Mesendoderm (in vitro differentiated cells): ENCODE data around the gene NKD2.
A peak's percentile ranks its signal among the peaks of the same experiment; 100 is the strongest.

Experiments
- DNase-seq: peaks from one replicate; pipeline ENCODE4 v3.0.0; 2013
- H2AK5ac ChIP-seq: 2 replicates; pipeline ENCODE4 v1.6.1; 2013; ENCODE audit warnings: low read length, inconsistent platforms
- H2BK120ac ChIP-seq: 2 replicates; pipeline ENCODE4 v1.6.1; 2013; ENCODE audit warnings: low read depth, mild to moderate bottlenecking, low read length, moderate library complexity, mixed read lengths
- H2BK15ac ChIP-seq: replicated peaks from 2 replicates; pipeline ENCODE4 v1.6.1; 2013; ENCODE audit warnings: low read depth, mild to moderate bottlenecking, moderate library complexity
- H2BK5ac ChIP-seq: 2 replicates; pipeline ENCODE4 v1.6.1; 2013; ENCODE audit warnings: low read length, inconsistent platforms
- H3K18ac ChIP-seq: 2 replicates; pipeline ENCODE4 v1.6.1; 2013; ENCODE audit warnings: mild to moderate bottlenecking, low read length, mixed read lengths
- H3K23ac ChIP-seq: one replicate; pipeline ENCODE4 v1.6.1; 2013; ENCODE audit warnings: low read length
- H3K27ac ChIP-seq: 2 replicates; pipeline ENCODE4 v1.5.1; 2013; ENCODE audit warnings: low read depth, mild to moderate bottlenecking, inconsistent platforms, low read length, moderate library complexity
- H3K27me3 ChIP-seq: 2 replicates; pipeline ENCODE4 v1.6.1; 2013; ENCODE audit warnings: low read length, control low read depth, mild to moderate bottlenecking, inconsistent platforms; ENCODE audit not compliant: insufficient read depth, poor library complexity
- H3K36me3 ChIP-seq: 2 replicates; pipeline ENCODE4 v1.6.1; 2013; ENCODE audit warnings: low read length, inconsistent platforms; ENCODE audit not compliant: control insufficient read depth, insufficient read depth
- H3K4ac ChIP-seq: one replicate; pipeline ENCODE4 v1.6.1; 2013; ENCODE audit warnings: low read depth, mild to moderate bottlenecking, low read length, moderate library complexity
- H3K4me1 ChIP-seq: 2 replicates; pipeline ENCODE4 v1.6.1; 2013; ENCODE audit warnings: low read depth, low read length, inconsistent platforms; ENCODE audit not compliant: control insufficient read depth
- H3K4me2 ChIP-seq: 2 replicates; pipeline ENCODE4 v1.6.1; 2013; ENCODE audit warnings: low read length
- H3K4me3 ChIP-seq: 2 replicates; pipeline ENCODE4 v1.5.1; 2013; ENCODE audit warnings: mild to moderate bottlenecking, low read length
- H3K56ac ChIP-seq: one replicate; pipeline ENCODE4 v1.6.1; 2013; ENCODE audit warnings: low read length
- H3K79me1 ChIP-seq: 2 replicates; pipeline ENCODE4 v1.6.1; 2013; ENCODE audit warnings: low read length, inconsistent platforms
- H3K79me2 ChIP-seq: 2 replicates; pipeline ENCODE4 v1.6.1; 2013; ENCODE audit warnings: mild to moderate bottlenecking, low read length; ENCODE audit not compliant: control insufficient read depth, insufficient read depth
- H3K9ac ChIP-seq: 2 replicates; pipeline ENCODE4 v1.6.1; 2013; ENCODE audit warnings: low read length, inconsistent platforms
- H4K5ac ChIP-seq: one replicate; pipeline ENCODE4 v1.6.1; 2013; ENCODE audit warnings: low read length
- H4K8ac ChIP-seq: one replicate; pipeline ENCODE4 v1.6.1; 2013; ENCODE audit warnings: low read depth, mild to moderate bottlenecking, control low read depth, low read length, moderate library complexity
- WGBS: extraction: QIAGEN DNeasy Blood & Tissue Kit; methylation state at CpG from one replicate; pipeline ENCODE4 v1.1.7; 2013; ENCODE audit warnings: low lambda C conversion rate, missing lambda C conversion rate; ENCODE audit not compliant: insufficient coverage; ENCODE audit errors: extremely low coverage; 5-methylcytosine and 5-hydroxymethylcytosine counted together

The NKD2 gene

DNA sequence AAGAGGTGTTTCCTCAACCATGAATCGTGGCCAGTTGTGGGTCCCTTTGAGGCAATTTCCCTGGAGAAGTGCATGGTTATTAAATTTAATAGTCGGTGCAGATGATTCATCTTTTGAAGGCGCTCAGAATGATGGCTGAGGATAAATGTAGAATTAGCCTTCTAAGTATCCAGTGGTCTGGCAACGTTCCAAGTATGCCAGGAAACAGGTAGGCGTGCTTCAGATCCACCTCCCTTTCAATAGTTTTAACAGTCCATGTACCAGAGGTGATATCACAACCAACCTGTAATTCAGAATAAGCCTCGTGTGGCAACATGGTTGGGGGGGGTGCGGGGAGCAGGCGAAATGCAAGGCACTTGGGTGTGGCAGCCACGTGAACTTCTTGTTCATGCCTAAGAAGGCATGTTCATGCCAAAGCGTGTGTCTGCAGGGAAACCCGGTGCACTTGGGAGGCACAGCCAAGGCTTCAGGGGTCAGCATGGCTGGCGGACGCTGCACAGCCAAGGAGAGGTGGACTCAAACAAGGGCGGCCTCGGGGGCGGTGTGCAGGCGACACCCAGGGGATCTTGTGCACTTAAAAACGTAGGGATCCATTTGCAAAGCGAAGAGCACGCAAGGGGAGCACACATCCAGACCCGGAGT is 5.2 kb upstream of the NKD2 start:
- Histone ChIP-seq H4K5ac (no peak overlapping the region), H3K36me3 (no peaks in the 10 kb centered on the region), H2AK5ac (no peak overlapping the region), H3K4me3 (no peak overlapping the region), H3K4me1 (no peaks in the 10 kb centered on the region), H3K4ac (no peak overlapping the region), H3K18ac (no peak overlapping the region), H4K8ac (no peak overlapping the region), H3K27ac (no peak overlapping the region), H2BK5ac (no peak overlapping the region), H3K56ac (no peak overlapping the region), H3K9ac (no peak overlapping the region), H3K27me3 (peaks cover 6% of the 10 kb centered on the region), H3K79me2 (no peaks in the 10 kb centered on the region), H3K79me1 (no peaks in the 10 kb centered on the region), H3K23ac (no peak overlapping the region), H3K4me2 (no peak overlapping the region), H2BK15ac (no peak overlapping the region), H2BK120ac (no peak overlapping the region)
- no CpG with 5 or more reads among the region's 21 CpGs for WGBS
- no peak for DNase-seq

DNA sequence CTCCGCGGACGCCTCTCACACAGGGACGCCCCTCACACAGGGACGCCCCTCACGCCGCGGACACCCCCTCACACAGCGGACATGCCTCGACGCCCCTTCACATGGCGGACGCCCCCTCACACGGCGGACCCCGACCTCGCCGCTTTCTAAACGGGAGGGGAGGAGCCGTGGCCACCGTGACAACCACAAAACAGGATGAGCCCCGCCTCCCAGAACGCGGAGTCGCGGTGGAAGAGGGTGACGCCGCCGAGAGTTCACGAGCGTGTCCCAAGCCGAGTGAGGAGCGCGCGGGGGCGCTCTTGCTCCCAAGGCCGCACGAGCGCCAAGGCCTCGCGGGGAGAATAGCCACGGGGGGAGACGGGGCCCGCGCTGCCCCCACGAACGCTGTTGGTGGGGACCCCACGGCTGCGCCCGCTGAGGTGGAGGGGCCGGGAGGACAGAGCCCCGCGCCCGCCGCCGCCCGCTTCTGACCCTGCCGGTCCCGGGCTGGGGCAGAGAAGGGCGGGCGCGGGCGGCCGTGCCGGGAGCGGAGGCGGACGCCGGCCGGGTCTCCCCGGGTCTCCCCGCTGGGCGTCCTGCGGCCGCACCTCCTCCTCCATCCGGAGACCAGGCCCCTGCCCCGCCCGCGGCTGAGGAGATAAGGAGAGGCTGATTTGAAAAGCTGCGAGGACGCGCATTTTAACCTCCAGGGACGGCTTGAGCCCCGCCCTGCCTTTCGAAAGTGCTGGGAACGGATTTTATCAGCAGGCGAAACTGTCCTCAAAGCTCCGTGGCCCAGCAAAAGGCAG is 3.9 kb upstream of the NKD2 start:
- Histone ChIP-seq H4K5ac (no peak overlapping the region), H3K4me3 (no peak overlapping the region), H3K4me2 (peak overlapping the region; percentile 64), H3K23ac (peak overlapping the region; percentile 80), H3K18ac (peak overlapping the region; percentile 15), H3K56ac (peak overlapping the region; percentile 85), H4K8ac (no peak overlapping the region), H2BK120ac (no peak overlapping the region), H3K36me3 (no peaks in the 10 kb centered on the region), H3K4ac (no peak overlapping the region), H3K27ac (no peak overlapping the region), H3K27me3 (peaks cover 12% of the 10 kb centered on the region), H2BK15ac (no peak overlapping the region), H3K79me1 (no peaks in the 10 kb centered on the region), H3K9ac (peak overlapping the region; percentile 50), H3K4me1 (no peaks in the 10 kb centered on the region), H2BK5ac (no peak overlapping the region), H2AK5ac (no peak overlapping the region), H3K79me2 (no peaks in the 10 kb centered on the region)
- peak; percentile 84 for DNase-seq
- WGBS = no CpG with 5 or more reads among the region's 88 CpGs

DNA sequence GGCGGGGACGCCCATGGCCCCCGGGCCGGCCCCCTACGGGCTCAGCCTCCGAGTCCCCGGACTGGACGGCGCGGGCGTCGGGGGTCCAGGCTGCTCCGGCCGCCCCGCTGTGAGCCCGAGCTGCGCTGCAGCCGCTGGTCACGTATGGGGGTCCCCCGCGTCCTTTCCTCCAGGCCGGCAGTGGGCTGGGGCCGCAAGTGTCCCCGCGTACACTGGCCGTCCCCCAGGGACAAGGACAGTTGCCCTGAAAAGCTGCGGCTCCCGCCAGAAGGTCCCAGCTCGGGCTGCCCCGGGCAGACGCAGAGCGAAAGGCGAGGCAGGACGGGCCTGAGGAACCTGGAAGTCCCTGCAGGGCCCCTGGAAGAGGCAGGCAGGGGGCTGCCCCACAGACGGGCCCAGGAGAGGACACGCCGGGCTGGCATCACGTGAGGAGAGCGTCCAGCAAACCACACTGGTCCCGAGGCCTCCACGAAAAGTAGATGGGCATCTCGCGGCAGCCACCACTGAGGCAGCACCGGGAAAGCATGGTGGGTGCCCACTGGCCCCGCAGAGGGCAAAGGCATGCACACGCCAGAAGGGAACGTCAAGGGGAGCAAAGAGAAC is 3.3 kb upstream of the NKD2 start:
- Histone ChIP-seq H3K4me3 (no peak overlapping the region), H2BK120ac (no peak overlapping the region), H3K18ac (peak overlapping the region; percentile 15), H4K8ac (no peak overlapping the region), H3K56ac (peak overlapping the region; percentile 85), H3K4me2 (peak overlapping the region; percentile 64), H3K23ac (no peak overlapping the region), H2BK5ac (no peak overlapping the region), H2BK15ac (no peak overlapping the region), H3K27ac (no peak overlapping the region), H3K36me3 (no peaks in the 10 kb centered on the region), H3K4me1 (no peaks in the 10 kb centered on the region), H3K79me2 (no peaks in the 10 kb centered on the region), H4K5ac (no peak overlapping the region), H3K9ac (peak overlapping the region; percentile 50), H3K27me3 (peaks cover 14% of the 10 kb centered on the region), H3K4ac (no peak overlapping the region), H2AK5ac (no peak overlapping the region), H3K79me1 (no peaks in the 10 kb centered on the region)
- WGBS = no CpG with 5 or more reads among the region's 47 CpGs
- no peak for DNase-seq

DNA sequence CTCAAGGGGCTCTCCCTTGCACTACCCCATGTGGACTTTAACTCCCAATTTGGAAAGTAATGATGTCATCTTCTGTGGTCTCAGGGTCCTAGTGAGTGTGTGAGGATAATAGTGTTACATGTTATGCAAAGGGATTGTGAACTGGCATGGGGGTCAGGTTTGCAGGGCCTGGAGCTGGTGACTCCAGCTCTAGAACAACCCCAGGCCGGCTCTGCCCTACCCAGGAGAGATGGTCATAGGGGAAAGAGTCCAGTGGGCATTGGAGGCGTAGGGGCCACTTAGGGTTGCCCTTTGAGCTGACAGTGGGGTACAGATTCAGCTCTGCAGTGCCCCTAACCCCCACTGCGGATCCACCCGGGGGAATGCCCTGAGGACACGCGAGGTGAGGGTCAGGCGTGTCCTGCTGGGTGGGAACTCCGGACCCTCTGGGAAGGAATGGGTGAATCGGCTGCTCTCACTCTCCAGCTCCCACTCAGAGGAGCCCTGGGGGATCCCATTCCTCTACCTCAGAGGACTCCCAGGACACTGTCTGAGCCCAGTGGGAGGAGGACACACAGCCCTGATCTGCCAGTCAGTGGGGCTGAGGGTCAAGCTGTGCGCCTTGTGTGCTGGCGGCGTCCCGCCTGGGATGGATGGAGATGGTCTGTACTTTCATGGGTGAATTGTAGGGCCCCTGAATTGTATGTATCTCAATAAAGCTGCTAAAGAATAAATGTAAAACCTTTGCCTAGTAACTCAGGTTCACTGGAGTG is 2.5 kb upstream of the NKD2 start:
- Histone ChIP-seq H3K4me2 (no peak overlapping the region), H3K79me1 (no peaks in the 10 kb centered on the region), H4K5ac (no peak overlapping the region), H4K8ac (no peak overlapping the region), H2AK5ac (no peak overlapping the region), H3K9ac (no peak overlapping the region), H3K56ac (no peak overlapping the region), H3K18ac (no peak overlapping the region), H3K4ac (no peak overlapping the region), H2BK15ac (no peak overlapping the region), H3K27ac (no peak overlapping the region), H3K36me3 (no peaks in the 10 kb centered on the region), H2BK120ac (no peak overlapping the region), H2BK5ac (no peak overlapping the region), H3K27me3 (peaks cover 14% of the 10 kb centered on the region), H3K4me1 (no peaks in the 10 kb centered on the region), H3K4me3 (no peak overlapping the region), H3K79me2 (no peaks in the 10 kb centered on the region), H3K23ac (no peak overlapping the region)
- no CpG with 5 or more reads among the region's 13 CpGs for WGBS
- no peak for DNase-seq

DNA sequence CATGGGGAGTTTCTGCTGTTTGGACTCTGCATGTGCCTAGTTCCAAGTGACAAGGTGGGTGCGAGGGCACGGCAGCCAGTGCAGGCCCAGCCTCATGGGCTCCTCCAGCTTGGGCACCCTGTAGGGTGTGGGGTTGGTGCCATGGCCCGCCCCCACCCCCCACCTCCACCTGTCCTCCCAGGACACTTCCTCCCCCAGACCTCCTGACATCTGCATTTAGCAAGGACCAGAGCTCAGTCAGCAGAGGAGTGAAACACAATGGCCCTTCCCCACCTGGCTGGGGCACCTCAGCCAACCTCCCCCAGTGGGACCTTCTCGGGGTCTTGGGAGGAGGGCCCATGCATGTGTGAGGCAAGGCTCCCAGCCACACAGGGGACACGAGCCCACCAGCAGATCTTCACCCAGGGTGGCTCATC is 1.9 kb upstream of the NKD2 start:
- DNase-seq = no peak
- H3K4ac ChIP-seq = no peak overlapping the region
- H3K36me3 ChIP-seq = no peaks in the 10 kb centered on the region
- no peak overlapping the region for H3K23ac ChIP-seq
- H3K27ac ChIP-seq = no peak overlapping the region
- no peak overlapping the region for H3K4me3 ChIP-seq
- H4K5ac ChIP-seq = no peak overlapping the region
- H2BK5ac ChIP-seq = no peak overlapping the region
- no peak overlapping the region for H3K4me2 ChIP-seq
- no peak overlapping the region for H2BK15ac ChIP-seq
- H3K4me1 ChIP-seq = no peaks in the 10 kb centered on the region
- no peak overlapping the region for H3K9ac ChIP-seq
- no peak overlapping the region for H2AK5ac ChIP-seq
- H4K8ac ChIP-seq = no peak overlapping the region
- no peak overlapping the region for H2BK120ac ChIP-seq
- no peaks in the 10 kb centered on the region for H3K79me1 ChIP-seq
- H3K18ac ChIP-seq = no peak overlapping the region
- WGBS = no CpG with 5 or more reads among the region's 5 CpGs
- H3K56ac ChIP-seq = no peak overlapping the region
- H3K79me2 ChIP-seq = no peaks in the 10 kb centered on the region
- H3K27me3 ChIP-seq = peaks cover 14% of the 10 kb centered on the region
